ENCODE data around the gene HSD3B2.

HSD3B2 gene

GRCh38 chr1:119391749-119392148 lies 23.2 kb upstream of the HSD3B2 start:
- TF ChIP-seq CTCF (conservative IDR thresholded peaks at IDR 0.05; ENCODE audit: low read depth, low read length), result no peak
- no peak overlapping the region for H3K4me3 ChIP-seq (ENCODE audit: low read depth, low read length)
- peak; percentile 9 for DNase-seq (ENCODE audit: low read depth)

GRCh38 chr1:119394085-119394484 lies 20.9 kb upstream of the HSD3B2 start:
- H3K4me3 ChIP-seq (ENCODE audit: low read depth, low read length), result no peak overlapping the region
- TF ChIP-seq CTCF (conservative IDR thresholded peaks at IDR 0.05; ENCODE audit: low read depth, low read length), result no peak
- DNase-seq (ENCODE audit: low read depth), result no peak

GRCh38 chr1:119396982-119397381 lies 18.0 kb upstream of the HSD3B2 start:
- H3K4me3 ChIP-seq (ENCODE audit: low read depth, low read length), result no peak overlapping the region
- DNase-seq (ENCODE audit: low read depth), result no peak

GRCh38 chr1:119397986-119398385 lies 17.0 kb upstream of the HSD3B2 start:
- H3K4me3 ChIP-seq (ENCODE audit: low read depth, low read length), result no peak overlapping the region
- no peak for DNase-seq (ENCODE audit: low read depth)

More at GRCh38 chr1:119396982-119397381, 18.0 kb upstream of the HSD3B2 start:
- no peak for TF ChIP-seq CTCF (conservative IDR thresholded peaks at IDR 0.05; ENCODE audit: low read depth, low read length)

GRCh38 chr1:119404736-119405135 lies 10.2 kb upstream of the HSD3B2 start:
- H3K4me3 ChIP-seq (ENCODE audit: low read depth, low read length), result no peak overlapping the region
- TF ChIP-seq CTCF (conservative IDR thresholded peaks at IDR 0.05; ENCODE audit: low read depth, low read length), result no peak

More at GRCh38 chr1:119397986-119398385, 17.0 kb upstream of the HSD3B2 start:
- TF ChIP-seq CTCF (conservative IDR thresholded peaks at IDR 0.05; ENCODE audit: low read depth, low read length), result no peak

GRCh38 chr1:119409731-119410130 lies 5.2 kb upstream of the HSD3B2 start:
- no peak for TF ChIP-seq CTCF (conservative IDR thresholded peaks at IDR 0.05; ENCODE audit: low read depth, low read length)
- H3K4me3 ChIP-seq (ENCODE audit: low read depth, low read length), result no peak overlapping the region
- DNase-seq (ENCODE audit: low read depth), result peak; percentile 26

More at GRCh38 chr1:119404736-119405135, 10.2 kb upstream of the HSD3B2 start:
- no peak for DNase-seq (ENCODE audit: low read depth)

- no peak for DNase-seq (ENCODE audit: low read depth)
- no peak overlapping the region for H3K4me3 ChIP-seq (ENCODE audit: low read depth, low read length)
- no peak for TF ChIP-seq CTCF (conservative IDR thresholded peaks at IDR 0.05; ENCODE audit: low read depth, low read length)
Measured at GRCh38 chr1:119410961-119411360, 4.0 kb upstream of the HSD3B2 start.
